ENCODE data around the gene TIPIN. TPM values are rescaled to one million over a fixed set of nuclear protein-coding genes. Genes with fewer than 3 reads are reported as not detected.

Gene TIPIN
- polyA plus RNA-seq, 1 of the 3 experiments (the other 2 are of a cell fraction), result 5.7 TPM

GRCh38 chr15:66328771-66329170 is 27.7 kb downstream of the TIPIN start (continued):
- TF ChIP-seq MAX (IDR thresholded peaks at IDR 0.05; ENCODE audit: low read depth), result no peak
- TF ChIP-seq TEAD4 (IDR thresholded peaks at IDR 0.05; ENCODE audit: borderline replicate concordance, insufficient read depth), result no peak
- TF ChIP-seq RCOR1 (IDR thresholded peaks at IDR 0.05; ENCODE audit: low read length), result no peak
- no peak for TF ChIP-seq RAD21 (IDR thresholded peaks at IDR 0.05; ENCODE audit: low read length)
- no peak for TF ChIP-seq IRF3 (IDR thresholded peaks at IDR 0.05; ENCODE audit: low read depth, low read length)
- no peak for TF ChIP-seq MXI1 (IDR thresholded peaks at IDR 0.05; ENCODE audit: low read depth, low read length)
- TF ChIP-seq YY1 (IDR thresholded peaks at IDR 0.05; ENCODE audit: low read depth), result no peak
- TF ChIP-seq RFX5 (IDR thresholded peaks at IDR 0.05; ENCODE audit: low read length), result no peak
- TF ChIP-seq CHD2 (IDR thresholded peaks at IDR 0.05; ENCODE audit: low read length, partially characterized antibody), result no peak
- TF ChIP-seq EZH2phosphoT487 (IDR thresholded peaks at IDR 0.05; ENCODE audit: borderline replicate concordance, low read depth), result no peak
- TF ChIP-seq NFIC (IDR thresholded peaks at IDR 0.05; ENCODE audit: borderline replicate concordance), result no peak

GRCh38 chr15:66327736-66328135 is 28.7 kb downstream of the TIPIN start:
- 100% methylated on average over 4 of the region's 4 CpGs for WGBS (ENCODE audit: low lambda C conversion rate)
- H3K9me2 ChIP-seq, result no peaks in the 10 kb centered on the region
- H3F3A ChIP-seq (replicated peaks; ENCODE audit: insufficient read depth), result peaks cover 4% of the 10 kb centered on the region
- DNase-seq, result no peak
- no peak overlapping the region for H3K4me2 ChIP-seq
- no peaks in the 10 kb centered on the region for H3K79me2 ChIP-seq (ENCODE audit: insufficient read depth)
- H3K4me1 ChIP-seq (ENCODE audit: control insufficient read depth in 1 of 2, insufficient read depth in 2 of 2, low read depth in 1 of 2, low read length in 1 of 2), result no peaks in the 10 kb centered on the region
- no peaks in the 10 kb centered on the region for H4K20me1 ChIP-seq (ENCODE audit: insufficient read depth)
- no peak for TF ChIP-seq RAD21 (IDR thresholded peaks at IDR 0.05; ENCODE audit: low read length)
- TF ChIP-seq FOXJ3 (CRISPR knock-in tag; IDR thresholded peaks at IDR 0.05), result no peak
- no peak for TF ChIP-seq REST (IDR thresholded peaks at IDR 0.05; ENCODE audit: low read depth, low read length)
- TF ChIP-seq TEAD4 (IDR thresholded peaks at IDR 0.05; ENCODE audit: borderline replicate concordance, insufficient read depth), result no peak
- no peak for TF ChIP-seq YY1 (IDR thresholded peaks at IDR 0.05; ENCODE audit: low read depth)
- TF ChIP-seq JUND (IDR thresholded peaks at IDR 0.05), result no peak
- TF ChIP-seq TCF12 (IDR thresholded peaks at IDR 0.05), result no peak
- no peak for TF ChIP-seq GATA2 (CRISPR knock-in tag; IDR thresholded peaks at IDR 0.05)
- no peak for TF ChIP-seq GABPA (IDR thresholded peaks at IDR 0.05; ENCODE audit: low read depth)
- no peak for TF ChIP-seq CHD2 (IDR thresholded peaks at IDR 0.05; ENCODE audit: low read length, partially characterized antibody)
- TF ChIP-seq NRF1 (IDR thresholded peaks at IDR 0.05; ENCODE audit: low read depth, low read length), result no peak
- no peak for TF ChIP-seq CTCF (IDR thresholded peaks at IDR 0.05)
- no peak for TF ChIP-seq ELF1 (IDR thresholded peaks at IDR 0.05)
- TF ChIP-seq MEF2A (IDR thresholded peaks at IDR 0.05; ENCODE audit: borderline replicate concordance, low read depth), result no peak
- no peak for TF ChIP-seq FOSL2 (IDR thresholded peaks at IDR 0.05; ENCODE audit: borderline replicate concordance, low read depth)
- no peak for TF ChIP-seq IRF3 (IDR thresholded peaks at IDR 0.05; ENCODE audit: low read depth, low read length)
- no peaks in the 10 kb centered on the region for H3K27me3 ChIP-seq (ENCODE audit: insufficient read depth)
- no peak overlapping the region for H2AFZ ChIP-seq (ENCODE audit: low read depth)
- POLR2A ChIA-PET, result no interaction called here
- H3K4me3 ChIP-seq (ENCODE audit: low read depth in 2 of 2, low read length in 1 of 2), result no peak overlapping the region
- CTCF ChIA-PET, result no interaction called here
- H3K9ac ChIP-seq, result no peak overlapping the region
- H3K9me3 ChIP-seq, result no peaks in the 10 kb centered on the region
- peaks cover 46 to 51% of the 10 kb centered on the region in 2 experiments for H3K36me3 ChIP-seq (replicated peaks in 1 of 2; ENCODE audit: control insufficient read depth in 1 of 2, insufficient read depth in 2 of 2, low read length in 1 of 2)
- no peak overlapping the region for H3K27ac ChIP-seq (ENCODE audit: low read depth in 2 of 2, low read length in 1 of 2)
